HG02981 (cell line): Measurements from ENCODE around the gene PPP1R26.
"Not testable (repeated sequence)": the region's sequence is repeated elsewhere in the genome, so short reads cannot be mapped to it uniquely, and the experiment has no call there.

Experiments used
- ATAC-seq: cut with Tn5 transposase; IDR thresholded peaks from one replicate; pipeline ENCODE4 v1.9.1; 2021; ENCODE audit warnings: mild to moderate bottlenecking, moderate library complexity; ENCODE audit not compliant: unreplicated experiment

PPP1R26 gene

GRCh38 chr9:135504262-135505243 lies 25.0 kb downstream of the PPP1R26 start:
- no peak for ATAC-seq

- no peak for ATAC-seq
Measured at GRCh38 chr9:135505406-135506187, 26.0 kb downstream of the PPP1R26 start.

GRCh38 chr9:135506327-135507103 lies 26.9 kb downstream of the PPP1R26 start:
- no peak for ATAC-seq

GRCh38 chr9:135507104-135508035 lies 27.8 kb downstream of the PPP1R26 start:
- ATAC-seq = no peak

GRCh38 chr9:135508211-135508820 lies 28.7 kb downstream of the PPP1R26 start:
- ATAC-seq = no peak

- no peak for ATAC-seq
Measured at GRCh38 chr9:135509458-135509857, 29.9 kb downstream of the PPP1R26 start.

- ATAC-seq = no peak
Measured at GRCh38 chr9:135512241-135512603, 32.6 kb downstream of the PPP1R26 start.

GRCh38 chr9:135512904-135513303 lies 33.3 kb downstream of the PPP1R26 start:
- ATAC-seq = no peak

- no peak for ATAC-seq
Measured at GRCh38 chr9:135513351-135513846, 33.8 kb downstream of the PPP1R26 start.

GRCh38 chr9:135513906-135514305 lies 34.3 kb downstream of the PPP1R26 start:
- ATAC-seq = not testable (repeated sequence)

- no peak for ATAC-seq
Measured at GRCh38 chr9:135514342-135515082, 34.9 kb downstream of the PPP1R26 start.

GRCh38 chr9:135515083-135515951 lies 35.7 kb downstream of the PPP1R26 start:
- ATAC-seq = no peak

- no peak for ATAC-seq
Measured at GRCh38 chr9:135516132-135516860, 36.7 kb downstream of the PPP1R26 start.

- no peak for ATAC-seq
Measured at GRCh38 chr9:135517407-135517822, 37.8 kb downstream of the PPP1R26 start.

- ATAC-seq = no peak
Measured at GRCh38 chr9:135519179-135519971, 39.8 kb downstream of the PPP1R26 start.

GRCh38 chr9:135520916-135521607 lies 41.5 kb downstream of the PPP1R26 start, which contains the start of gene LCN1:
LCN1 (plus strand) TSS chr9:135521440; CDS start chr9:135521498, 58 bp downstream.
- ATAC-seq = no peak
